CD8-positive, alpha-beta memory T cell (primary cell): Measurements from ENCODE around the gene CFAP161. TPM values are rescaled to one million over a fixed set of nuclear protein-coding genes. Genes with fewer than 3 reads are reported as not detected.

ENCODE experiments used
- CTCF ChIA-PET: fragments of 350-600 bp; sonication (Branson Sonifier 250); formaldehyde crosslinking; loops from one replicate; lab custom pipeline; 2021; ENCODE audit warnings: antibody characterized with exemption; lab: Charles Lee
- POLR2A ChIA-PET: fragments of 350-600 bp; sonication (Branson Sonifier 250); formaldehyde crosslinking; loops from one replicate; lab custom pipeline; 2021; ENCODE audit warnings: antibody characterized with exemption; lab: Charles Lee
- DNase-seq, 5 donors: peaks; one replicate each; pipeline versions ENCODE4 v3.0.0 to v3.0.0-alpha.2; 2020 to 2022; ENCODE audit warnings: mixed read lengths in 1 of 5
- H3K27ac ChIP-seq: one replicate; pipeline ENCODE4 v1.7.0; 2013; ENCODE audit warnings: low read depth, mild to moderate bottlenecking, low read length, moderate library complexity
- H3K27me3 ChIP-seq: 2 replicates; pipeline ENCODE4 v1.7.0; 2013; ENCODE audit warnings: low read length, mild to moderate bottlenecking; ENCODE audit not compliant: insufficient read depth, poor library complexity, severe bottlenecking
- H3K36me3 ChIP-seq: 2 replicates; pipeline ENCODE4 v1.7.0; 2013; ENCODE audit warnings: mild to moderate bottlenecking, low read length, moderate library complexity; ENCODE audit not compliant: insufficient read depth
- H3K4me1 ChIP-seq: 2 replicates; pipeline ENCODE4 v1.7.0; 2013; ENCODE audit warnings: mild to moderate bottlenecking, low read length, moderate library complexity; ENCODE audit not compliant: insufficient read depth
- H3K4me3 ChIP-seq: 2 replicates; pipeline ENCODE4 v1.7.0; 2013; ENCODE audit warnings: mild to moderate bottlenecking, low read length
- H3K9me3 ChIP-seq: 2 replicates; pipeline ENCODE4 v1.7.0; 2013; ENCODE audit warnings: mild to moderate bottlenecking, low read length
- H3K27ac Mint-ChIP-seq, 8 donors: one replicate each; pipeline ENCODE4 v1.8.0; 2020 to 2021; ENCODE audit warnings: mixed read lengths in 8 of 8, mild to moderate bottlenecking in 6 of 8, inconsistent platforms in 3 of 8, moderate library complexity in 3 of 8
- H3K27me3 Mint-ChIP-seq, 2 donors: one replicate each; pipeline ENCODE4 v1.8.0; 2020 to 2021; ENCODE audit warnings: mixed read lengths in 2 of 2, mild to moderate bottlenecking in 1 of 2, moderate library complexity in 1 of 2
- H3K36me3 Mint-ChIP-seq, 3 donors: one replicate each; pipeline ENCODE4 v1.8.0; 2020 to 2021; ENCODE audit warnings: mixed read lengths in 3 of 3, inconsistent platforms in 1 of 3, mild to moderate bottlenecking in 1 of 3
- H3K4me1 Mint-ChIP-seq, 3 donors: one replicate each; pipeline ENCODE4 v1.8.0; 2020 to 2021; ENCODE audit warnings: mixed read lengths in 3 of 3, inconsistent platforms in 1 of 3, mild to moderate bottlenecking in 1 of 3
- H3K4me3 Mint-ChIP-seq, 7 donors: one replicate each; pipeline ENCODE4 v1.8.0; 2020 to 2021; ENCODE audit warnings: mixed read lengths in 7 of 7, mild to moderate bottlenecking in 6 of 7, moderate library complexity in 4 of 7, inconsistent platforms in 2 of 7
- H3K9me3 Mint-ChIP-seq, 5 donors: one replicate each; pipeline ENCODE4 v1.8.0; 2020 to 2022; ENCODE audit warnings: mixed read lengths in 5 of 5, mild to moderate bottlenecking in 3 of 5, moderate library complexity in 2 of 5, inconsistent platforms in 1 of 5
- polyA plus RNA-seq: library from polyadenylated mRNA; unstranded; fragments of 300-500 nt; fragmentation: Illumina TruSeq; gene quantifications from one replicate; pipeline ENCODE4 v1.2.3, GENCODE V29; 2021
- total RNA-seq, 2 experiments: library from RNA; stranded (reverse); gene quantifications; one replicate each; pipeline ENCODE4 v1.2.3, GENCODE V29; 2021

Gene CFAP161
- total and polyA plus RNA-seq, 3 experiments from 2014 or later: not detected

DNA sequence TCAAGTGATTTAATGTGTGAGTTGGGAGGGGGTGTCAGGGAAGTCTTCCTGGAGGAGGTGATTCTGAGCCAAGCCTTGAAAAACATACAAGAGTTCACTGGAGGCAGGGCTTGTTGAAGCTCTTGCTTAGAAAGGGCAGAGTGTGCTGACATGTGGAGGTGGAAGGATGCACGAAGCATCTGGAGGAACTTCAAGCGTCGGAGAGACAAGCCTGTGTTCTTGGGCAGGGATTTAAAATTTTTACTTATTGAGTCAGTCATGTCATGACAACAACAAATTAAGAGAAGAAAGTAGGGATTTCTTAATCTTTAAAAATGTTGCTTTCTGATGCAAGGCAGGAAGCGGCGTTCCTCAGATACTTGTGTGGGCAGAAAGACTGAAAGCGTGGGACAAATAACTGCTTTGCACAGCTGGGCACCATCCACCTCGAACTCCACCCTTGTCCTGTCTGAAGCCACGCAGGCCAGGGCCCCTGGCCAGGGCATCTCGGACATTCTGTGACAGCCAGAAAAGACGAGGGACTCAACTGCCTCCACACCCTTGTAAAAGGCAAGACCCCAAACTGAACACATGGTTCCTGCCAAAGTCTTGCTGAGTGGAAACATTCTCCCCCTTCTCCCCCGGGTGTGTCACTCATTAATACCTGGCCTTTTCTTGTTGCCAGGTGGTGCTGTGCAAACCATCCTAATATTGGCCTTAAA lies 55.7 kb downstream of the CFAP161 start:
- Mint-ChIP-seq H3K36me3 (no peaks in the 10 kb centered on the region), H3K9me3 (no peaks in the 10 kb centered on the region), H3K4me1 (no peaks in the 10 kb centered on the region), H3K27ac (no peak overlapping the region), H3K27me3 (peaks cover 6 to 45% of the 10 kb centered on the region in 2 donors), H3K4me3 (peak overlapping the region in 1 of 7 donors; percentile 46)
- Histone ChIP-seq H3K36me3 (no peaks in the 10 kb centered on the region), H3K9me3 (no peaks in the 10 kb centered on the region), H3K4me1 (no peaks in the 10 kb centered on the region), H3K27me3 (no peaks in the 10 kb centered on the region), H3K27ac (no peak overlapping the region), H3K4me3 (no peak overlapping the region)
- DNase-seq: no peak
- CTCF ChIA-PET: no interaction called here
- POLR2A ChIA-PET: no interaction called here

DNA sequence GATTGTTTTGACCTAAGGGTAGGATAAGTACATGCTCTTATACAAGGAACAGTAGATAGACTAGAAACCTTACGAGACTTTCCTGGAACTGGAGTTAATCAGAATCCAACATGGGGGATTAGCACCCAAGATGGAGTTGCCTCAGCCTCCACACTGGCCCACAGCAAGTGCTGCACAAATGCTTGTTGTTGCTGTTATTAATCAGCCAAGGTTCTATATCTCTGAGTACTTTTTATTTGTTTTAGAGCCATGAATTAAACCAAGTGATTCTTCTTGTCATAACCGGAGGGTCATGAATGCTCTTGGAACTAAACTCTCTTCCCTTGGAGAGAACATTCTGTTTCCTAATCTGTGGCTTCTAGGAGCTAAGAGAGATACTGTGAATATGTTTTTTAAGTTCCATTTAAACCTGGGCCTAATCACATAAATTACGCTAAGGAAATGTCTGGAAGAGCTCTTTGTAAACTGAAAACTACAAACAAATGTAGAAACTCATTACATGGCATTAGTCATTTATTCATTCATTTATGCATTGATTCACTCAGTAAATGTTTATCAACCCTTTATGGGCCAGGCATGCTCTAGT lies 56.9 kb downstream of the CFAP161 start:
- peak overlapping the region in 1 of 8 donors; percentile 84 for H3K27ac Mint-ChIP-seq
- no peak overlapping the region for H3K4me3 Mint-ChIP-seq
- no peaks in the 10 kb centered on the region for H3K9me3 ChIP-seq
- H3K27me3 ChIP-seq: no peaks in the 10 kb centered on the region
- no peaks in the 10 kb centered on the region for H3K4me1 ChIP-seq
- H3K9me3 Mint-ChIP-seq: no peaks in the 10 kb centered on the region
- H3K4me1 Mint-ChIP-seq: no peaks in the 10 kb centered on the region
- ChIA-PET CTCF (no interaction called here), POLR2A (no interaction called here)
- H3K4me3 ChIP-seq: no peak overlapping the region
- no peak for DNase-seq
- peaks cover 7 to 38% of the 10 kb centered on the region in 2 donors for H3K27me3 Mint-ChIP-seq
- H3K36me3 ChIP-seq: no peaks in the 10 kb centered on the region
- H3K27ac ChIP-seq: no peak overlapping the region
- H3K36me3 Mint-ChIP-seq: no peaks in the 10 kb centered on the region

DNA sequence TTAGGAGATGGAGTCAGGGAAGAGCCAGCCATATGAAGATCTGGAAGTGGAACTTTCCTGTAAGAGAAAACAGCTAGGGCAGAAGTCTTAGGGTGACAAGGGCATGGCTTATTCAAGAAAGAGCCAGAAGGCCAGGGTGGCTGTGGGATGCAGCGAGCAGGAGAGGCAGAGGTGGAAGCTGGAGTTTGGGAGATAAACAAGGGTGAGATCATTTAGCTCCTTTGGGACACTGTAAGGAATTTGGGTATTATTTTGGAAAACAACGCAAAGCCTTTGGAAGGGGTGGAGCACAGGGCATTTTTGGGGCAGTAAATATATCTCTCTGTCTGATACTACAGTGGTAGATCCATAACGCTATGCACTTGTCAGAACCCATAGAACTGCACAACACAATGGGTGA lies 57.6 kb downstream of the CFAP161 start:
- no peaks in the 10 kb centered on the region for H3K9me3 ChIP-seq
- Mint-ChIP-seq H3K36me3 (no peaks in the 10 kb centered on the region), H3K27me3 (peaks cover 7 to 41% of the 10 kb centered on the region in 2 donors), H3K27ac (no peak overlapping the region), H3K9me3 (no peaks in the 10 kb centered on the region), H3K4me3 (no peak overlapping the region), H3K4me1 (no peaks in the 10 kb centered on the region)
- H3K27ac ChIP-seq: no peak overlapping the region
- H3K36me3 ChIP-seq: no peaks in the 10 kb centered on the region
- ChIA-PET CTCF (no interaction called here), POLR2A (no interaction called here)
- no peak overlapping the region for H3K4me3 ChIP-seq
- no peaks in the 10 kb centered on the region for H3K27me3 ChIP-seq
- DNase-seq: no peak
- H3K4me1 ChIP-seq: no peaks in the 10 kb centered on the region

DNA sequence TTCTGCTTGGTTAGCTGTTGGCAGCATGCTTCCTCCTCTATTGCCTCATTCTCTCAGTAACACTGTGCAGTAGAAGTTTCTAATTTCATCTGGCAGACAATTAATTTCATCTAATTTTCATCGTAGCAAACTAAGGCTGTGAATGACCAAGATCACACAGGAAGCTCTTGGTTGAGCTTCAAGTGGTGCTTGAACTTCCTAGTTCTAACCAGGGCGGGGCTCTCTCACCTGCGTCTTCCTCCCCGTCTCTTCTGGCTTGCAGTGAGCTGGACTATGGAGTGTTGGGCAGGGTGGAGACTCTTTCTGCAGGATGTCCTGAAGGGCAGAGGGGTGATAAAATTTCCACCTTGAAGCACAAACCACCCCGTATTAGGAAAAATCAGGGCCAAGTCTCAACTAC lies 60.7 kb downstream of the CFAP161 start:
- Histone ChIP-seq H3K36me3 (no peaks in the 10 kb centered on the region), H3K27ac (no peak overlapping the region), H3K4me1 (no peaks in the 10 kb centered on the region), H3K27me3 (no peaks in the 10 kb centered on the region), H3K9me3 (no peaks in the 10 kb centered on the region), H3K4me3 (no peak overlapping the region)
- peaks cover 9 to 50% of the 10 kb centered on the region in 2 donors for H3K27me3 Mint-ChIP-seq
- no peaks in the 10 kb centered on the region for H3K36me3 Mint-ChIP-seq
- H3K4me3 Mint-ChIP-seq: no peak overlapping the region
- ChIA-PET POLR2A (no interaction called here), CTCF (interaction anchor here (1.5 kb wide), 1 partner anchor 71 kb away, joined by 8 read pairs; no protein-coding TSS in a partner anchor)
- H3K4me1 Mint-ChIP-seq: no peaks in the 10 kb centered on the region
- no peaks in the 10 kb centered on the region for H3K9me3 Mint-ChIP-seq
- DNase-seq: no peak
- no peak overlapping the region for H3K27ac Mint-ChIP-seq

DNA sequence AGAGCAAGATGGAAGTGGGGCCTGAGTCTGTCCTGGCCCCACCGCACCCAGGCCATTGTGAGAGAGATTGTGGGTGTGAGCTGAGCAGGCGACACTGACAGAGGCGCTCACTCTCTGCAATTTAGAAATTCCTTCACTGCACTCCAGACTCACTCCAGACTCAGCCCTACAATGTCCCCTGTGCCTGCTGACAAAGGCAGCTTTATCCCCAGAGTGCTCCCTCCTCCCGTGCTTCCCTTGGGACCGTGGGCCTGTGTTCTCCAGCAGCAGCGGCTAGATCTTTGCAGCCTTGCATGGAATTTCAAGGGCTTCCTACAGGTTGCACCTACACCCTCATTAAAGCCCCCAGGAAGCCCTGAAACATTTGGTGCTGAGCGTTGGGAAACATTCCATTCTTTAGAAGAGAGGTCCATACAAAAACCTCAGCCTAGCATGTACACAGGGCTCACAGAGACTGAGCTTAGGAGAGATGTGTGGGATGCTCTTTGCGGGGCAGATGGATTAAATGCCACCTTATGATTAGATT lies 61.3 kb downstream of the CFAP161 start:
- peak overlapping the region in 1 of 8 donors; percentile 89 for H3K27ac Mint-ChIP-seq
- peaks cover 9 to 50% of the 10 kb centered on the region in 2 donors for H3K27me3 Mint-ChIP-seq
- no peaks in the 10 kb centered on the region for H3K4me1 ChIP-seq
- ChIA-PET CTCF (interaction anchor here (1.5 kb wide), 1 partner anchor 71 kb away, joined by 8 read pairs; no protein-coding TSS in a partner anchor), POLR2A (no interaction called here)
- H3K9me3 Mint-ChIP-seq: no peaks in the 10 kb centered on the region
- H3K4me3 ChIP-seq: no peak overlapping the region
- DNase-seq: no peak
- no peaks in the 10 kb centered on the region for H3K9me3 ChIP-seq
- H3K4me1 Mint-ChIP-seq: no peaks in the 10 kb centered on the region
- no peak overlapping the region for H3K4me3 Mint-ChIP-seq
- no peaks in the 10 kb centered on the region for H3K36me3 ChIP-seq
- H3K27ac ChIP-seq: no peak overlapping the region
- H3K27me3 ChIP-seq: no peaks in the 10 kb centered on the region
- H3K36me3 Mint-ChIP-seq: no peaks in the 10 kb centered on the region

DNA sequence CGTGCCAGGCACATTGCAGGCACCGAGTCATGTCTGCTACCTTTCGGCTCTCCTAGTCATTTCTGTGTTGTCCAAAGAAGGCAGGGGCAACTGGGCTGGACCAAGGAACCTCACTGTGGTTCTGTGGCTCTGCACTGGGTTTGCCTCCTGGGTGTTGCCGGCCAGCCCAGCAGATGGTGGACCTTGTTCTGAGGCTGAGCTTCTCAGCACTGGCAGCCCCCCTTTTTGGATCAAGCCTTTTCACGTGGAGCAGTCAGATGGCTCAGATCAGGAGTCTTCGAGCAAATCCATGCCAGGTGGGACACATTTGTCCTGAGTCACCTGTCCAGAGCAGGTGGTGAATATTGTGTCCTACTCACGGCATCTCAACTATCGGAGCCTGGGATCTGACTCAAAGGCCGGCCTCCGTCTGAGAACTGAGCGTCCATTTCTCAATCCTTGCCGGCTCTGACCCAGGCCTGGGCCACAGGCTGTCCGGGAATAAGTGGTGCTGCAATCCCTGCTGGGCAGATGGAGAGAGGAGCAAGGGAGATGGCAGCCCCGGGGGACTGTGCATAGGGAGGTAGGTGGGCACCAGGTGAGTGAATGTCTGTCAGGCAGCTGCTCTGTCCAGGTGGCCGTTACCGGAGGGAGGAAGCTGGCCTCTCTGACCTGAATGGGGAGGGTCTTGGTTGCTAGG lies 62.6 kb downstream of the CFAP161 start, which contains the start of gene IL16:
TSS of gene IL16 (plus strand) at position 304 of the 679 bp plus-strand sequence. CDS start 28,521 bp downstream, outside the sequence.
- peak within 1 kb of the TSS in 1 of 8 donors; percentile 78 for H3K27ac Mint-ChIP-seq
- DNase-seq: no peak
- H3K4me3 ChIP-seq: no peak within 1 kb of the TSS
- H3K27me3 Mint-ChIP-seq: peaks cover 11 to 42% of the 10 kb centered on the region in 2 donors
- H3K9me3 Mint-ChIP-seq: no peaks in the 10 kb centered on the region
- H3K27me3 ChIP-seq: no peaks in the 10 kb centered on the region
- H3K36me3 Mint-ChIP-seq: no peaks in the 10 kb centered on the region
- ChIA-PET CTCF (no interaction called here), POLR2A (no interaction called here)
- H3K9me3 ChIP-seq: no peaks in the 10 kb centered on the region
- no peak within 1 kb of the TSS for H3K27ac ChIP-seq
- no peaks in the 10 kb centered on the region for H3K4me1 Mint-ChIP-seq
- no peaks in the 10 kb centered on the region for H3K36me3 ChIP-seq
- no peaks in the 10 kb centered on the region for H3K4me1 ChIP-seq
- no peak within 1 kb of the TSS for H3K4me3 Mint-ChIP-seq

DNA sequence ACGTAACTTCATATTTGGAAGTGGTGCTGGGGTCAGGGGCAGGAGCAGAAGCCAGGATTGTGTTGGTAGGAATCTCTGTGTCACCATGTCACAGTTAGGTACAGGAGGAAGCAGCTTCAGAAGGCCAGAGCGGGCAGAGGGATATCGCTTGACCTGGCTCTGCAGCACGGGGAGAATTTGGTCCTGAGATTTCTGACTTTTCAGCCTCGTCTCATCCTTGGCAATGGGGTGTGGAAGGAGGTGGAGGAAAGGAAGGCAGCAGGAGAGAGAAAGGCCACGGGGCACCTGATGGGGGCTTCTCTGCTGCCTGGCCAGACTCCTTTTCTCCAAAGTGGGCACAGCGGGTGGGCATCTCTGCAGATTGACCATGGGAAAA lies 63.2 kb downstream of the CFAP161 start:
- no peak overlapping the region for H3K27ac ChIP-seq
- H3K4me1 ChIP-seq: no peaks in the 10 kb centered on the region
- no peaks in the 10 kb centered on the region for H3K4me1 Mint-ChIP-seq
- no peaks in the 10 kb centered on the region for H3K36me3 Mint-ChIP-seq
- H3K4me3 Mint-ChIP-seq: no peak overlapping the region
- DNase-seq: no peak
- no peaks in the 10 kb centered on the region for H3K27me3 ChIP-seq
- no peaks in the 10 kb centered on the region for H3K9me3 ChIP-seq
- CTCF ChIA-PET: no interaction called here
- H3K9me3 Mint-ChIP-seq: peaks cover 0 to 4% (median 0%) of the 10 kb centered on the region in 5 donors
- POLR2A ChIA-PET: no interaction called here
- H3K36me3 ChIP-seq: no peaks in the 10 kb centered on the region
- peaks cover 11 to 39% of the 10 kb centered on the region in 2 donors for H3K27me3 Mint-ChIP-seq
- H3K4me3 ChIP-seq: no peak overlapping the region
- H3K27ac Mint-ChIP-seq: peak overlapping the region in 1 of 8 donors; percentile 78
